HCT116 (cell line): ENCODE measurements around the gene GFOD2. TPM values are rescaled to one million over a fixed set of nuclear protein-coding genes. Genes with fewer than 3 reads are reported as not detected.

ENCODE experiments used
- ATAC-seq: fragments of 200-7000 bp; cut with Tn5 transposase; 2 replicates; pipeline ENCODE4 v1.9.1; 2020; ENCODE audit warnings: mild to moderate bottlenecking, moderate library complexity
- BruUV-seq: library from RNA; stranded (reverse); fragments of 400-500 nt; replicated peaks from 2 replicates; lab custom pipeline; 2021; lab: Mats Ljungman, UMichigan
- CTCF ChIA-PET: fragments of 300-600 bp; sonication (Branson Sonifier 250); formaldehyde crosslinking; loops from one replicate; lab custom pipeline; 2021; ENCODE audit warnings: antibody characterized with exemption; lab: Charles Lee
- POLR2A ChIA-PET: fragments of 300-600, 350-600 bp; sonication (Branson Sonifier 250); formaldehyde crosslinking; loops from one replicate; lab custom pipeline; 2021; ENCODE audit warnings: antibody characterized with exemption; lab: Charles Lee
- RAD21 ChIA-PET, 2 experiments: fragments of 300-600 bp; sonication (Branson Sonifier 250); formaldehyde crosslinking; loops; one replicate each; lab custom pipeline; 2023; ENCODE audit warnings: low total read pairs in 2 of 2; ENCODE audit not compliant: uncharacterized antibody in 2 of 2, unreplicated experiment in 2 of 2, low non-redundant PET in 1 of 2; lab: Charles Lee
- DNase-seq: peaks from one replicate; pipeline ENCODE4 v3.0.0-alpha.2; 2010; ENCODE audit warnings: low read depth, low spot score
- H2AFZ ChIP-seq: fragments of 200-600 bp; shearing (Covaris generic), sonication (generic); 2 replicates; pipeline ENCODE4 v1.6.1; 2017; ENCODE audit warnings: low read depth, mixed run types, mixed read lengths, antibody characterized with exemption, low read length; ENCODE audit not compliant: poor library complexity, severe bottlenecking
- H3K27ac ChIP-seq: 2 replicates; pipeline ENCODE4 v1.5.1; 2012; ENCODE audit warnings: low read depth, low read length
- H3K27me3 ChIP-seq: fragments of 200-600 bp; sonication (generic); 2 replicates; pipeline ENCODE4 v1.6.1; 2016; ENCODE audit warnings: mixed run types, low read length, mixed read lengths; ENCODE audit not compliant: insufficient read depth
- H3K36me3 ChIP-seq, 2 experiments: fragments of 200-500 bp in 1 of 2; fragments of 200-600 bp in 1 of 2; sonication (Bioruptor generic) in 1 of 2; sonication (generic) in 1 of 2; 2 replicates each; pipeline versions ENCODE4 v1.5.1 to v1.6.1; 2014 to 2016; ENCODE audit warnings: low read length in 2 of 2, inconsistent platforms in 1 of 2, mixed read lengths in 1 of 2, mixed run types in 1 of 2; ENCODE audit not compliant: insufficient read depth in 2 of 2, control insufficient read depth in 1 of 2
- H3K4me1 ChIP-seq, 2 experiments: fragments of 200-600 bp in 1 of 2; sonication (generic) in 1 of 2; 2 replicates each; pipeline versions ENCODE4 v1.5.1 to v1.6.1; 2012 to 2017; ENCODE audit warnings: low read length in 2 of 2, inconsistent platforms in 1 of 2, mild to moderate bottlenecking in 1 of 2, mixed read lengths in 1 of 2, mixed run types in 1 of 2, moderate library complexity in 1 of 2; ENCODE audit not compliant: insufficient read depth in 2 of 2, control insufficient read depth in 1 of 2
- H3K4me2 ChIP-seq: fragments of 200-600 bp; sonication (generic); 2 replicates; pipeline ENCODE4 v1.6.1; 2017; ENCODE audit warnings: mixed run types, low read length, mixed read lengths
- H3K4me3 ChIP-seq, 2 experiments: fragments of 200-600 bp in 1 of 2; sonication (generic) in 1 of 2; replicated peaks in 1 of 2; 2 replicates each; pipeline ENCODE4 v1.5.1; 2011 to 2016; ENCODE audit warnings: low read length in 2 of 2, control low read depth in 1 of 2, low read depth in 1 of 2, mild to moderate bottlenecking in 1 of 2, mixed read lengths in 1 of 2, mixed run types in 1 of 2
- H3K79me2 ChIP-seq: fragments of 200-600 bp; sonication (generic); 2 replicates; pipeline ENCODE4 v1.6.1; 2017; ENCODE audit warnings: mild to moderate bottlenecking, mixed run types, low read length, moderate library complexity, mixed read lengths; ENCODE audit not compliant: insufficient read depth
- H3K9ac ChIP-seq: fragments of 200-600 bp; sonication (generic); 2 replicates; pipeline ENCODE4 v1.6.1; 2016; ENCODE audit warnings: low read length, mixed read lengths
- H3K9me2 ChIP-seq: fragments of 200-600 bp; sonication (generic), shearing (Covaris generic); 2 replicates; pipeline ENCODE4 v1.6.1; 2017; ENCODE audit warnings: mixed run types, mild to moderate bottlenecking, moderate library complexity; ENCODE audit not compliant: insufficient read depth
- H3K9me3 ChIP-seq, 2 experiments: fragments of 200-500 bp in 1 of 2; fragments of 200-600 bp in 1 of 2; sonication (Bioruptor generic) in 1 of 2; sonication (generic) in 1 of 2; 2 replicates each; pipeline ENCODE4 v1.6.1; 2014 to 2017; ENCODE audit warnings: low read length in 2 of 2, mixed read lengths in 2 of 2, inconsistent platforms in 1 of 2, low read depth in 1 of 2, mild to moderate bottlenecking in 1 of 2, mixed run types in 1 of 2, moderate library complexity in 1 of 2; ENCODE audit not compliant: control insufficient read depth in 1 of 2, insufficient read depth in 1 of 2
- H4K20me1 ChIP-seq: fragments of 200-600 bp; sonication (generic), shearing (Covaris generic); 2 replicates; pipeline ENCODE4 v1.6.1; 2017; ENCODE audit warnings: mixed run types, mild to moderate bottlenecking, moderate library complexity; ENCODE audit not compliant: insufficient read depth
- CBX3 ChIP-seq: IDR thresholded peaks from 2 replicates; pipeline ENCODE4 v1.6.1; 2012; ENCODE audit warnings: low read depth
- EGR1 ChIP-seq: IDR thresholded peaks from 2 replicates; pipeline ENCODE4 v1.6.1; 2012; ENCODE audit warnings: low read depth
- FOSL1 ChIP-seq: IDR thresholded peaks from 2 replicates; pipeline ENCODE4 v1.6.1; 2012; ENCODE audit warnings: low read depth
- POLR2A ChIP-seq: IDR thresholded peaks from 2 replicates; pipeline ENCODE4 v1.7.0; 2011; ENCODE audit warnings: borderline replicate concordance; ENCODE audit not compliant: insufficient read depth, insufficient read length; ENCODE audit errors: extremely low read depth
- SP1 ChIP-seq: IDR thresholded peaks from 2 replicates; pipeline ENCODE4 v1.6.1; 2012; ENCODE audit warnings: low read depth
- SRF ChIP-seq: IDR thresholded peaks from 2 replicates; pipeline ENCODE4 v1.6.1; 2012; ENCODE audit warnings: low read depth
- ZFX ChIP-seq: fragments of 450-650 bp; IDR thresholded peaks from 2 replicates; pipeline ENCODE4 v1.6.1; 2017
- ZNF274 ChIP-seq: fragments of 200-500 bp; sonication (Bioruptor generic); IDR thresholded peaks from 2 replicates; pipeline ENCODE4 v1.6.1; 2014; ENCODE audit warnings: mild to moderate bottlenecking, low read depth, low read length, inconsistent platforms
- intact Hi-C: fragments of 100-400 bp; cut with micrococcal nuclease; formaldehyde crosslinking; loops from 2 replicates; pipeline ENCODE4 v1.10.0; 2022
- total RNA-seq: library from RNA; stranded (reverse); gene quantifications from one replicate; pipeline ENCODE4 v1.2.1, GENCODE V29; 2021; ENCODE audit not compliant: unreplicated experiment
- TF ChIP-seq, protein P1 (sequence below): IDR thresholded peaks from 2 replicates; pipeline ENCODE4 v1.6.1; 2011; ENCODE audit warnings: mild to moderate bottlenecking, low read length, moderate library complexity; ENCODE audit not compliant: insufficient replicate concordance; ENCODE audit errors: extremely low read depth
- TF ChIP-seq, protein P2 (sequence below), 3 experiments: fragments of 200-600 bp in 1 of 3; sonication (generic) in 1 of 3; IDR thresholded peaks in 2 of 3; conservative IDR thresholded peaks in 1 of 3; 2 replicates each; pipeline ENCODE4 v1.5.1; 2012 to 2017; ENCODE audit warnings: low read depth in 2 of 3, low read length in 2 of 3, antibody characterized with exemption in 1 of 3, borderline replicate concordance in 1 of 3, control low read depth in 1 of 3, mild to moderate bottlenecking in 1 of 3, mixed read lengths in 1 of 3, mixed run types in 1 of 3, moderate library complexity in 1 of 3; ENCODE audit not compliant: insufficient read depth in 1 of 3
- TF ChIP-seq, protein P3 (sequence below): IDR thresholded peaks from 2 replicates; pipeline ENCODE4 v1.6.1; 2012
- TF ChIP-seq, protein P4 (sequence below): IDR thresholded peaks from 2 replicates; pipeline ENCODE4 v1.6.1; 2012

The GFOD2 gene
- total RNA-seq, 1 experiment from 2014 or later = 17.4 TPM

GRCh38 chr16:67644038-67644437 lies 75.1 kb downstream of the GFOD2 start:
- no peak overlapping the region for H3K4me3 ChIP-seq
- TF ChIP-seq SP1 (no peak), FOSL1 (no peak), EGR1 (no peak), ZNF274 (no peak), ZFX (no peak), SRF (no peak), POLR2A (no peak), CBX3 (no peak)
- TF ChIP-seq, protein P1, sequence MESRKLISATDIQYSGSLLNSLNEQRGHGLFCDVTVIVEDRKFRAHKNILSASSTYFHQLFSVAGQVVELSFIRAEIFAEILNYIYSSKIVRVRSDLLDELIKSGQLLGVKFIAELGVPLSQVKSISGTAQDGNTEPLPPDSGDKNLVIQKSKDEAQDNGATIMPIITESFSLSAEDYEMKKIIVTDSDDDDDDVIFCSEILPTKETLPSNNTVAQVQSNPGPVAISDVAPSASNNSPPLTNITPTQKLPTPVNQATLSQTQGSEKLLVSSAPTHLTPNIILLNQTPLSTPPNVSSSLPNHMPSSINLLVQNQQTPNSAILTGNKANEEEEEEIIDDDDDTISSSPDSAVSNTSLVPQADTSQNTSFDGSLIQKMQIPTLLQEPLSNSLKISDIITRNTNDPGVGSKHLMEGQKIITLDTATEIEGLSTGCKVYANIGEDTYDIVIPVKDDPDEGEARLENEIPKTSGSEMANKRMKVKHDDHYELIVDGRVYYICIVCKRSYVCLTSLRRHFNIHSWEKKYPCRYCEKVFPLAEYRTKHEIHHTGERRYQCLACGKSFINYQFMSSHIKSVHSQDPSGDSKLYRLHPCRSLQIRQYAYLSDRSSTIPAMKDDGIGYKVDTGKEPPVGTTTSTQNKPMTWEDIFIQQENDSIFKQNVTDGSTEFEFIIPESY = no peak
- TF ChIP-seq, protein P2, sequence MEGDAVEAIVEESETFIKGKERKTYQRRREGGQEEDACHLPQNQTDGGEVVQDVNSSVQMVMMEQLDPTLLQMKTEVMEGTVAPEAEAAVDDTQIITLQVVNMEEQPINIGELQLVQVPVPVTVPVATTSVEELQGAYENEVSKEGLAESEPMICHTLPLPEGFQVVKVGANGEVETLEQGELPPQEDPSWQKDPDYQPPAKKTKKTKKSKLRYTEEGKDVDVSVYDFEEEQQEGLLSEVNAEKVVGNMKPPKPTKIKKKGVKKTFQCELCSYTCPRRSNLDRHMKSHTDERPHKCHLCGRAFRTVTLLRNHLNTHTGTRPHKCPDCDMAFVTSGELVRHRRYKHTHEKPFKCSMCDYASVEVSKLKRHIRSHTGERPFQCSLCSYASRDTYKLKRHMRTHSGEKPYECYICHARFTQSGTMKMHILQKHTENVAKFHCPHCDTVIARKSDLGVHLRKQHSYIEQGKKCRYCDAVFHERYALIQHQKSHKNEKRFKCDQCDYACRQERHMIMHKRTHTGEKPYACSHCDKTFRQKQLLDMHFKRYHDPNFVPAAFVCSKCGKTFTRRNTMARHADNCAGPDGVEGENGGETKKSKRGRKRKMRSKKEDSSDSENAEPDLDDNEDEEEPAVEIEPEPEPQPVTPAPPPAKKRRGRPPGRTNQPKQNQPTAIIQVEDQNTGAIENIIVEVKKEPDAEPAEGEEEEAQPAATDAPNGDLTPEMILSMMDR (IDR thresholded peaks at IDR 0.05 in 2 of 3, conservative IDR thresholded peaks at IDR 0.05 in 1 of 3; ENCODE audit: borderline replicate concordance in 1 of 3, insufficient read depth in 1 of 3, low read depth in 2 of 3, low read length in 2 of 3) = no peak
- TF ChIP-seq, protein P3, sequence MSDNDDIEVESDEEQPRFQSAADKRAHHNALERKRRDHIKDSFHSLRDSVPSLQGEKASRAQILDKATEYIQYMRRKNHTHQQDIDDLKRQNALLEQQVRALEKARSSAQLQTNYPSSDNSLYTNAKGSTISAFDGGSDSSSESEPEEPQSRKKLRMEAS = no peak
- TF ChIP-seq, protein P4, sequence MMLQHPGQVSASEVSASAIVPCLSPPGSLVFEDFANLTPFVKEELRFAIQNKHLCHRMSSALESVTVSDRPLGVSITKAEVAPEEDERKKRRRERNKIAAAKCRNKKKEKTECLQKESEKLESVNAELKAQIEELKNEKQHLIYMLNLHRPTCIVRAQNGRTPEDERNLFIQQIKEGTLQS = no peak
- TF ChIP-seq, all 23 proteins: peak for 0
- DNase-seq (no peak), ATAC-seq (no peak)
- ChIA-PET CTCF (interaction anchor here (1.6 to 2.7 kb wide), 2 partner anchors 82 to 123 kb away, joined by 5 to 22 read pairs; partner anchors contain the start of gene CTCF), RAD21 (interaction anchor here (0.7 to 1.0 kb wide), 2 partner anchors 81 to 123 kb away, joined by 3 read pairs; partner anchors contain the start of gene CTCF (in 1 of the 2)), POLR2A (no interaction called here)
- no peak overlapping the region for H2AFZ ChIP-seq
- H3K4me1 ChIP-seq = peaks cover 0 to 8% of the 10 kb centered on the region in 2 experiments; a peak in 1 of 4 replicates
- H3K9ac ChIP-seq = no peak overlapping the region
- no peaks in the 10 kb centered on the region for H3K9me3 ChIP-seq
- no peaks in the 10 kb centered on the region for H3K27me3 ChIP-seq
- H4K20me1 ChIP-seq = no peaks in the 10 kb centered on the region
- no peaks in the 10 kb centered on the region for H3K9me2 ChIP-seq
- no TSS peak for BruUV-seq
- H3K4me2 ChIP-seq = no peak overlapping the region
- no peaks in the 10 kb centered on the region for H3K79me2 ChIP-seq
- intact Hi-C loops = loop anchor here (1.0 kb wide), 2 partner anchors 97 to 123 kb away; no protein-coding TSS in a partner anchor
- no peak overlapping the region for H3K27ac ChIP-seq
- 0 out of 4 replicates have a peak, but pooled peaks cover 0 to 2% of the 10 kb centered on the region in 2 experiments for H3K36me3 ChIP-seq
